GM12878 (cell line): Measurements from ENCODE around the gene KANSL3. TPM values are rescaled to one million over a fixed set of nuclear protein-coding genes. Genes with fewer than 3 reads are reported as not detected.

Source experiments
- ATAC-seq: fragments of 200-7000 bp; cut with Tn5 transposase; 3 replicates; pipeline ENCODE4 v1.9.1; 2020; ENCODE audit warnings: mild to moderate bottlenecking, moderate library complexity
- BruUV-seq: library from RNA; stranded (reverse); fragments of 400-500 nt; replicated peaks from 2 replicates; lab custom pipeline; 2021; lab: Mats Ljungman, UMichigan
- CTCF ChIA-PET: fragments of 300-600 bp; sonication (Branson Sonifier 250); formaldehyde crosslinking; extraction: SDS; loops from one replicate; lab custom pipeline; 2021; ENCODE audit warnings: inconsistent platforms; lab: Yijun Ruan, JAX
- POLR2A ChIA-PET: fragments of 350-600 bp; formaldehyde crosslinking; extraction: SDS; loops from one replicate; lab custom pipeline; 2021; ENCODE audit warnings: inconsistent platforms; lab: Charles Lee
- RAD21 ChIA-PET: fragments of 300-600 bp; sonication (Branson Sonifier 250); formaldehyde crosslinking; loops from one replicate; lab custom pipeline; 2023; ENCODE audit warnings: antibody characterized with exemption; ENCODE audit not compliant: unreplicated experiment; lab: Charles Lee
- SMC1A ChIA-PET: fragments of 300-600 bp; sonication (Branson Sonifier 250); formaldehyde crosslinking; loops from one replicate; lab custom pipeline; 2023; ENCODE audit not compliant: unreplicated experiment, uncharacterized antibody; lab: Charles Lee
- DNase-seq: peaks from one replicate; pipeline ENCODE4 v3.0.0-alpha.2; 2011; ENCODE audit warnings: low read depth, low spot score
- FAIRE-seq: peaks from 3 replicates; lab custom pipeline; 2011; peaks lifted over from hg19 to GRCh38; lab: Jason Lieb, UNC
- H2AFZ ChIP-seq: 2 replicates; pipeline ENCODE4 v1.6.0; 2011; ENCODE audit warnings: low read depth, low read length, control low read depth; ENCODE audit not compliant: control insufficient read depth
- H3K27ac ChIP-seq: 2 replicates; pipeline ENCODE4 v1.5.1; 2011; ENCODE audit warnings: control low read depth; ENCODE audit not compliant: control insufficient read depth, insufficient read depth
- H3K27me3 ChIP-seq, 2 experiments: replicated peaks in 1 of 2; 2 replicates each; pipeline versions ENCODE4 v1.6.0 to v1.6.1; 2011; ENCODE audit warnings: low read length in 1 of 2; ENCODE audit not compliant: control insufficient read depth in 2 of 2, insufficient read depth in 2 of 2
- H3K36me3 ChIP-seq, 2 experiments: 2 replicates each; pipeline ENCODE4 v1.5.1; 2011; ENCODE audit warnings: low read length in 1 of 2; ENCODE audit not compliant: control insufficient read depth in 2 of 2, insufficient read depth in 2 of 2
- H3K4me1 ChIP-seq: 2 replicates; pipeline ENCODE4 v1.6.1; 2011; ENCODE audit warnings: mild to moderate bottlenecking, low read length, moderate library complexity, mixed read lengths; ENCODE audit not compliant: control insufficient read depth, insufficient read depth
- H3K4me2 ChIP-seq: 2 replicates; pipeline ENCODE4 v1.6.0; 2011; ENCODE audit warnings: control low read depth; ENCODE audit not compliant: control insufficient read depth, insufficient read depth
- H3K4me3 ChIP-seq: fragments of 200-600 bp; sonication (generic); 2 replicates; pipeline ENCODE4 v1.5.1; 2016
- H3K79me2 ChIP-seq: 2 replicates; pipeline ENCODE4 v1.6.0; 2011; ENCODE audit warnings: low read length; ENCODE audit not compliant: control insufficient read depth, insufficient read depth
- H3K9ac ChIP-seq: 2 replicates; pipeline ENCODE4 v1.8.0; 2011; ENCODE audit warnings: low read length, control low read depth, mixed read lengths; ENCODE audit not compliant: control insufficient read depth, insufficient read depth
- H3K9me3 ChIP-seq: replicated peaks from 3 replicates; pipeline ENCODE4 v1.5.1; 2011; ENCODE audit warnings: mild to moderate bottlenecking, low read length; ENCODE audit not compliant: control insufficient read depth, insufficient read depth
- H4K20me1 ChIP-seq: 2 replicates; pipeline ENCODE4 v1.6.0; 2011; ENCODE audit not compliant: control insufficient read depth, insufficient read depth
- CBX3 ChIP-seq: fragments of 200-600 bp; sonication (generic); IDR thresholded peaks from 2 replicates; pipeline ENCODE4 v1.6.1; 2016; ENCODE audit warnings: low read depth, borderline replicate concordance
- EGR1 ChIP-seq, 2 experiments: IDR thresholded peaks; 1 replicate in 1 of 2; 2 replicates in 1 of 2; pipeline ENCODE4 v1.6.1; 2011 to 2012; ENCODE audit warnings: low read depth in 2 of 2, low read length in 2 of 2, borderline replicate concordance in 1 of 2, mild to moderate bottlenecking in 1 of 2, moderate library complexity in 1 of 2
- ETV6 ChIP-seq, 2 experiments: fragments of 450-650 bp in 1 of 2; IDR thresholded peaks in 1 of 2; conservative IDR thresholded peaks in 1 of 2; 2 replicates each; pipeline ENCODE4 v1.6.1; 2014; ENCODE audit warnings: antibody characterized with exemption in 1 of 2, borderline replicate concordance in 1 of 2, low read depth in 1 of 2, mild to moderate bottlenecking in 1 of 2, moderate library complexity in 1 of 2
- POLR2A ChIP-seq: IDR thresholded peaks from 2 replicates; pipeline ENCODE4 v1.6.1; 2011; ENCODE audit warnings: low read depth, mild to moderate bottlenecking, low read length
- POLR2AphosphoS2 ChIP-seq: IDR thresholded peaks from 2 replicates; pipeline ENCODE4 v1.6.1; 2011; ENCODE audit warnings: low read depth, mild to moderate bottlenecking, low read length, improper control_type of control experiment, moderate library complexity
- POLR2AphosphoS5 ChIP-seq: IDR thresholded peaks from 2 replicates; pipeline ENCODE4 v1.6.1; 2011; ENCODE audit warnings: mild to moderate bottlenecking, low read length, inconsistent platforms
- RUNX3 ChIP-seq: IDR thresholded peaks from 2 replicates; pipeline ENCODE4 v1.6.1; 2012; ENCODE audit warnings: low read length, inconsistent platforms
- WGBS: methylation state at CpG from one replicate; pipeline ENCODE4 v1.1.6; 2016; ENCODE audit warnings: low lambda C conversion rate; ENCODE audit not compliant: insufficient replicate concordance, insufficient coverage; ENCODE audit errors: missing lambda C conversion rate; 5-methylcytosine and 5-hydroxymethylcytosine counted together
- in situ Hi-C: fragments of 300-500 bp; cut with MboI; formaldehyde crosslinking; loops from 9 replicates; pipeline ENCODE4 v1.14.3; 2018; ENCODE audit warnings: mixed read lengths
- intact Hi-C: fragments of 100-400 bp; cut with micrococcal nuclease; formaldehyde crosslinking; loops from one replicate; pipeline ENCODE4 v1.14.2; 2022; ENCODE audit not compliant: unreplicated experiment
- polyA plus RNA-seq, 11 experiments: library from polyadenylated mRNA; depleted of rRNA in 4 of 11; unstranded in 6 of 11; stranded (reverse) in 5 of 11; fragments of >200 nt; fragmentation: Nextera tagmentation in 4 of 11; fragmentation: Illumina TruSeq in 1 of 11; extraction: Ambion mirVana in 4 of 11; extraction: Trizol in 1 of 11; gene quantifications; 1 replicate in 1 of 11; 2 replicates in 10 of 11; pipeline versions ENCODE4 v1.2.1 to v1.2.3, GENCODE V29; 2011 to 2016; ENCODE audit warnings: inconsistent platforms in 2 of 11, missing spikeins in 2 of 11, low read depth in 1 of 11
- total RNA-seq, 4 experiments: library from RNA; depleted of rRNA in 3 of 4; stranded (reverse); fragments of >200 nt in 3 of 4; fragmentation: Illumina TruSeq in 1 of 4; extraction: Trizol in 1 of 4; gene quantifications; 2 replicates each; pipeline versions ENCODE4 v1.2.1 to v1.2.3, GENCODE V29; 2013 to 2021
- TF ChIP-seq, protein P1 (sequence below): IDR thresholded peaks from 2 replicates; pipeline ENCODE4 v1.6.1; 2012; ENCODE audit warnings: improper control_type of control experiment, low read depth, low read length; ENCODE audit not compliant: insufficient replicate concordance

KANSL3 gene
- total and polyA plus RNA-seq, 10 of the 15 experiments (the other 5 are each of a cell fraction or from before 2014, with no cell fraction given) = 5.6 to 25.9 (median 16.7) TPM

DNA sequence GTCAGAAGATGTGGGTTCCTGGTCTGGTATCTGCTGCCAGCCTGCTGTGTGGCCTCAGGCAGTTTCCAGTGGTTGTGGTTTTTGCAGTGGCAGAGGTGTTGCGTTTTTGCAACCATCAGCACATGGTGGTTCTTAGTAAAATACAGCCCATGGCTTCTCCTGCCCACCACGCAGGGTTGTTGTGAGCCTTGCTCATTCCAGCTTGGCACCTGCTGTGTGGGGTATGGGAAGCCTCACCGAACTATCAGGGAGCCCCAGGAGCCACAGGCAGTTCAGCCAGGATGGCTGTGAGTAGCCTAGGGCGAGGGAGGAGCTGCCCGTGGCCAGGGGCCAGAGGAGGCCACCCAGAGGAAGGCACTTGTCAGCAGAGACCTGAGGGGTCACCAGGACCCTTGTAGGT is 91.8 kb downstream of the KANSL3 start:
- H3K79me2 ChIP-seq = peaks cover 52% of the 10 kb centered on the region
- ChIA-PET POLR2A (interaction anchor here (0.6 kb wide), 1 partner anchor 127 kb away, joined by 3 read pairs; no protein-coding TSS in a partner anchor), CTCF (no interaction called here), SMC1A (interaction anchor here (1.0 kb wide), 1 partner anchor 11 kb away, joined by 3 read pairs; no protein-coding TSS in a partner anchor), RAD21 (no interaction called here)
- no peaks in the 10 kb centered on the region; the same call in 2 of the 3 replicates for H3K9me3 ChIP-seq
- ATAC-seq (no peak), DNase-seq (no peak), FAIRE-seq (no peak)
- intact Hi-C loops = no loop called here
- in situ Hi-C loops = no loop called here
- H4K20me1 ChIP-seq = peaks cover 16% of the 10 kb centered on the region
- BruUV-seq = no TSS peak
- no peak overlapping the region for H2AFZ ChIP-seq
- H3K4me3 ChIP-seq = no peak overlapping the region
- peaks cover 4% of the 10 kb centered on the region for H3K4me1 ChIP-seq
- H3K27me3 ChIP-seq = no peaks in the 10 kb centered on the region
- H3K4me2 ChIP-seq = no peak overlapping the region
- no peak overlapping the region for H3K27ac ChIP-seq
- TF ChIP-seq POLR2AphosphoS5 (peak; percentile 58; the same call in 1 of the 2 replicates), ETV6 (conservative IDR thresholded peaks at IDR 0.05 in 1 of 2, IDR thresholded peaks at IDR 0.05 in 1 of 2; ENCODE audit: borderline replicate concordance in 1 of 2, low read depth in 1 of 2) (no peak), POLR2AphosphoS2 (0 out of 2 replicates have a peak, but pooled peaks have one; percentile 17), CBX3 (no peak), RUNX3 (peak; percentile 25; the same call in 1 of the 2 replicates), POLR2A (peak; percentile 37; the same call in 1 of the 2 replicates), EGR1 (IDR thresholded peaks at IDR 0.05; ENCODE audit: borderline replicate concordance in 1 of 2, low read depth in 2 of 2, low read length in 2 of 2) (no peak)
- TF ChIP-seq, protein P1, sequence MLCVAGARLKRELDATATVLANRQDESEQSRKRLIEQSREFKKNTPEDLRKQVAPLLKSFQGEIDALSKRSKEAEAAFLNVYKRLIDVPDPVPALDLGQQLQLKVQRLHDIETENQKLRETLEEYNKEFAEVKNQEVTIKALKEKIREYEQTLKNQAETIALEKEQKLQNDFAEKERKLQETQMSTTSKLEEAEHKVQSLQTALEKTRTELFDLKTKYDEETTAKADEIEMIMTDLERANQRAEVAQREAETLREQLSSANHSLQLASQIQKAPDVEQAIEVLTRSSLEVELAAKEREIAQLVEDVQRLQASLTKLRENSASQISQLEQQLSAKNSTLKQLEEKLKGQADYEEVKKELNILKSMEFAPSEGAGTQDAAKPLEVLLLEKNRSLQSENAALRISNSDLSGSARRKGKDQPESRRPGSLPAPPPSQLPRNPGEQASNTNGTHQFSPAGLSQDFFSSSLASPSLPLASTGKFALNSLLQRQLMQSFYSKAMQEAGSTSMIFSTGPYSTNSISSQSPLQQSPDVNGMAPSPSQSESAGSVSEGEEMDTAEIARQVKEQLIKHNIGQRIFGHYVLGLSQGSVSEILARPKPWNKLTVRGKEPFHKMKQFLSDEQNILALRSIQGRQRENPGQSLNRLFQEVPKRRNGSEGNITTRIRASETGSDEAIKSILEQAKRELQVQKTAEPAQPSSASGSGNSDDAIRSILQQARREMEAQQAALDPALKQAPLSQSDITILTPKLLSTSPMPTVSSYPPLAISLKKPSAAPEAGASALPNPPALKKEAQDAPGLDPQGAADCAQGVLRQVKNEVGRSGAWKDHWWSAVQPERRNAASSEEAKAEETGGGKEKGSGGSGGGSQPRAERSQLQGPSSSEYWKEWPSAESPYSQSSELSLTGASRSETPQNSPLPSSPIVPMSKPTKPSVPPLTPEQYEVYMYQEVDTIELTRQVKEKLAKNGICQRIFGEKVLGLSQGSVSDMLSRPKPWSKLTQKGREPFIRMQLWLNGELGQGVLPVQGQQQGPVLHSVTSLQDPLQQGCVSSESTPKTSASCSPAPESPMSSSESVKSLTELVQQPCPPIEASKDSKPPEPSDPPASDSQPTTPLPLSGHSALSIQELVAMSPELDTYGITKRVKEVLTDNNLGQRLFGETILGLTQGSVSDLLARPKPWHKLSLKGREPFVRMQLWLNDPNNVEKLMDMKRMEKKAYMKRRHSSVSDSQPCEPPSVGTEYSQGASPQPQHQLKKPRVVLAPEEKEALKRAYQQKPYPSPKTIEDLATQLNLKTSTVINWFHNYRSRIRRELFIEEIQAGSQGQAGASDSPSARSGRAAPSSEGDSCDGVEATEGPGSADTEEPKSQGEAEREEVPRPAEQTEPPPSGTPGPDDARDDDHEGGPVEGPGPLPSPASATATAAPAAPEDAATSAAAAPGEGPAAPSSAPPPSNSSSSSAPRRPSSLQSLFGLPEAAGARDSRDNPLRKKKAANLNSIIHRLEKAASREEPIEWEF = no peak
- H3K36me3 ChIP-seq = peaks cover 34 to 38% of the 10 kb centered on the region in 2 experiments
- 53% methylated on average over 5 of the region's 5 CpGs for WGBS
- no peak overlapping the region for H3K9ac ChIP-seq

Other genes with a start within 250 kb of the KANSL3 start
Only the 7 nearest of the 9 such genes appear.
- 0.85 and 0.98 TPM in 2 replicates for gene NEURL3, start 133.0 kb downstream of the KANSL3 start, total RNA-seq (2014; rRNA removed)
- 0.09 and 0.31 TPM in 2 replicates for gene NEURL3, start 133.0 kb downstream of the KANSL3 start, total RNA-seq (2014; rRNA removed; fragmentation: Illumina TruSeq; extraction: Trizol)
- gene NEURL3, start 133.0 kb downstream of the KANSL3 start, total RNA-seq (2021) = 0.44 and 0.72 TPM in 2 replicates
- gene NEURL3, start 133.0 kb downstream of the KANSL3 start, polyA plus RNA-seq (2011; rRNA removed) = 4.4 and 6.3 TPM in 2 replicates
- gene NEURL3, start 133.0 kb downstream of the KANSL3 start, polyA plus RNA-seq (2014; fragmentation: Illumina TruSeq; extraction: Trizol) = 0.10 TPM in 1 of 2 replicates, not detected in the other
- gene NEURL3, start 133.0 kb downstream of the KANSL3 start, polyA plus RNA-seq (2014; fragmentation: Nextera tagmentation; extraction: Ambion mirVana) = under 1 TPM; 0.03 to 0.07 TPM
- 0.39 and 0.51 TPM in 2 replicates for gene NEURL3, start 133.0 kb downstream of the KANSL3 start, polyA plus RNA-seq (2014; rRNA removed)
- under 1 TPM; 0.55 to 0.79 TPM for gene NEURL3, start 133.0 kb downstream of the KANSL3 start, polyA plus RNA-seq (2016; fragmentation: Nextera tagmentation; extraction: Ambion mirVana)
- 46.2 and 46.8 TPM in 2 replicates for gene ARID5A, start 101.6 kb downstream of the KANSL3 start, total RNA-seq (2014; rRNA removed)
- 22.2 and 25.3 TPM in 2 replicates for gene ARID5A, start 101.6 kb downstream of the KANSL3 start, total RNA-seq (2014; rRNA removed; fragmentation: Illumina TruSeq; extraction: Trizol)
- gene ARID5A, start 101.6 kb downstream of the KANSL3 start, total RNA-seq (2021) = 82.7 and 87.9 TPM in 2 replicates
- gene ARID5A, start 101.6 kb downstream of the KANSL3 start, polyA plus RNA-seq (2011; rRNA removed) = 13.3 and 28.5 TPM in 2 replicates
- 3.1 and 18.1 TPM in 2 replicates for gene ARID5A, start 101.6 kb downstream of the KANSL3 start, polyA plus RNA-seq (2014; fragmentation: Illumina TruSeq; extraction: Trizol)
- 1 to 10 TPM in 1 of 2 experiments, under 1 TPM in 1; 0.76 to 3.8 TPM for gene ARID5A, start 101.6 kb downstream of the KANSL3 start, polyA plus RNA-seq (2014; fragmentation: Nextera tagmentation; extraction: Ambion mirVana)
- gene ARID5A, start 101.6 kb downstream of the KANSL3 start, polyA plus RNA-seq (2014; rRNA removed) = 79.3 and 83.3 TPM in 2 replicates
- 10 to 100 TPM; 76.2 to 87.1 TPM for gene ARID5A, start 101.6 kb downstream of the KANSL3 start, polyA plus RNA-seq (2016; fragmentation: Nextera tagmentation; extraction: Ambion mirVana)
- gene FER1L5, start 4.5 kb upstream of the KANSL3 start, total RNA-seq (2014; rRNA removed) = not detected in 2 replicates
- gene FER1L5, start 4.5 kb upstream of the KANSL3 start, total RNA-seq (2014; rRNA removed; fragmentation: Illumina TruSeq; extraction: Trizol) = not detected in 2 replicates
- gene FER1L5, start 4.5 kb upstream of the KANSL3 start, total RNA-seq (2021) = not detected in 2 replicates
- gene FER1L5, start 4.5 kb upstream of the KANSL3 start, polyA plus RNA-seq (2011; rRNA removed) = not detected in 2 replicates
- gene FER1L5, start 4.5 kb upstream of the KANSL3 start, polyA plus RNA-seq (2014; fragmentation: Illumina TruSeq; extraction: Trizol) = not detected in 2 replicates
- gene FER1L5, start 4.5 kb upstream of the KANSL3 start, polyA plus RNA-seq (2014; fragmentation: Nextera tagmentation; extraction: Ambion mirVana) = not detected
- not detected in 2 replicates for gene FER1L5, start 4.5 kb upstream of the KANSL3 start, polyA plus RNA-seq (2014; rRNA removed)
- gene FER1L5, start 4.5 kb upstream of the KANSL3 start, polyA plus RNA-seq (2016; fragmentation: Nextera tagmentation; extraction: Ambion mirVana) = not detected
- 8.7 and 9.3 TPM in 2 replicates for gene LMAN2L, start 101.8 kb upstream of the KANSL3 start, total RNA-seq (2014; rRNA removed)
- gene LMAN2L, start 101.8 kb upstream of the KANSL3 start, total RNA-seq (2014; rRNA removed; fragmentation: Illumina TruSeq; extraction: Trizol) = 6.1 and 6.7 TPM in 2 replicates
- 5.7 and 5.8 TPM in 2 replicates for gene LMAN2L, start 101.8 kb upstream of the KANSL3 start, total RNA-seq (2021)
- gene LMAN2L, start 101.8 kb upstream of the KANSL3 start, polyA plus RNA-seq (2011; rRNA removed) = 12.8 and 13.1 TPM in 2 replicates
- gene LMAN2L, start 101.8 kb upstream of the KANSL3 start, polyA plus RNA-seq (2014; fragmentation: Illumina TruSeq; extraction: Trizol) = 7.9 and 9.1 TPM in 2 replicates
- gene LMAN2L, start 101.8 kb upstream of the KANSL3 start, polyA plus RNA-seq (2014; fragmentation: Nextera tagmentation; extraction: Ambion mirVana) = 10 to 100 TPM; 12.1 to 15.1 TPM
- gene LMAN2L, start 101.8 kb upstream of the KANSL3 start, polyA plus RNA-seq (2014; rRNA removed) = 8.8 and 8.9 TPM in 2 replicates
- 10 to 100 TPM; 14.0 to 16.3 TPM for gene LMAN2L, start 101.8 kb upstream of the KANSL3 start, polyA plus RNA-seq (2016; fragmentation: Nextera tagmentation; extraction: Ambion mirVana)
- gene CNNM4, start 122.6 kb upstream of the KANSL3 start, total RNA-seq (2014; rRNA removed) = 6.6 and 9.0 TPM in 2 replicates
- gene CNNM4, start 122.6 kb upstream of the KANSL3 start, total RNA-seq (2014; rRNA removed; fragmentation: Illumina TruSeq; extraction: Trizol) = 6.4 and 7.2 TPM in 2 replicates
- 13.8 and 14.4 TPM in 2 replicates for gene CNNM4, start 122.6 kb upstream of the KANSL3 start, total RNA-seq (2021)
- gene CNNM4, start 122.6 kb upstream of the KANSL3 start, polyA plus RNA-seq (2011; rRNA removed) = 5.3 and 10.1 TPM in 2 replicates
- gene CNNM4, start 122.6 kb upstream of the KANSL3 start, polyA plus RNA-seq (2014; fragmentation: Illumina TruSeq; extraction: Trizol) = 12.6 and 13.7 TPM in 2 replicates
- gene CNNM4, start 122.6 kb upstream of the KANSL3 start, polyA plus RNA-seq (2014; fragmentation: Nextera tagmentation; extraction: Ambion mirVana) = 1 to 10 TPM; 2.4 to 2.8 TPM
- gene CNNM4, start 122.6 kb upstream of the KANSL3 start, polyA plus RNA-seq (2014; rRNA removed) = 10.1 and 10.4 TPM in 2 replicates
- 1 to 10 TPM; 2.7 to 7.2 TPM for gene CNNM4, start 122.6 kb upstream of the KANSL3 start, polyA plus RNA-seq (2016; fragmentation: Nextera tagmentation; extraction: Ambion mirVana)
- 4.0 and 4.7 TPM in 2 replicates for gene CNNM3, start 178.0 kb upstream of the KANSL3 start, total RNA-seq (2014; rRNA removed)
- 2.8 and 3.2 TPM in 2 replicates for gene CNNM3, start 178.0 kb upstream of the KANSL3 start, total RNA-seq (2014; rRNA removed; fragmentation: Illumina TruSeq; extraction: Trizol)
- gene CNNM3, start 178.0 kb upstream of the KANSL3 start, total RNA-seq (2021) = 14.3 and 14.9 TPM in 2 replicates
- 3.2 and 9.6 TPM in 2 replicates for gene CNNM3, start 178.0 kb upstream of the KANSL3 start, polyA plus RNA-seq (2011; rRNA removed)
- gene CNNM3, start 178.0 kb upstream of the KANSL3 start, polyA plus RNA-seq (2014; fragmentation: Illumina TruSeq; extraction: Trizol) = 1.8 and 7.9 TPM in 2 replicates
- gene CNNM3, start 178.0 kb upstream of the KANSL3 start, polyA plus RNA-seq (2014; fragmentation: Nextera tagmentation; extraction: Ambion mirVana) = 1 to 10 TPM in 1 of 2 experiments, under 1 TPM in 1; 0.72 to 1.9 TPM
- 7.6 and 9.5 TPM in 2 replicates for gene CNNM3, start 178.0 kb upstream of the KANSL3 start, polyA plus RNA-seq (2014; rRNA removed)
- 1 to 10 TPM; 2.6 to 3.0 TPM for gene CNNM3, start 178.0 kb upstream of the KANSL3 start, polyA plus RNA-seq (2016; fragmentation: Nextera tagmentation; extraction: Ambion mirVana)
- 2.7 and 3.3 TPM in 2 replicates for gene ANKRD23, start 205.7 kb upstream of the KANSL3 start, total RNA-seq (2014; rRNA removed)
- gene ANKRD23, start 205.7 kb upstream of the KANSL3 start, total RNA-seq (2014; rRNA removed; fragmentation: Illumina TruSeq; extraction: Trizol) = 2.6 and 2.8 TPM in 2 replicates
- gene ANKRD23, start 205.7 kb upstream of the KANSL3 start, total RNA-seq (2021) = 3.5 and 3.9 TPM in 2 replicates
- gene ANKRD23, start 205.7 kb upstream of the KANSL3 start, polyA plus RNA-seq (2011; rRNA removed) = 1.7 and 2.3 TPM in 2 replicates
- gene ANKRD23, start 205.7 kb upstream of the KANSL3 start, polyA plus RNA-seq (2014; fragmentation: Illumina TruSeq; extraction: Trizol) = 1.5 and 2.0 TPM in 2 replicates
- under 1 TPM; 0.34 to 0.77 TPM for gene ANKRD23, start 205.7 kb upstream of the KANSL3 start, polyA plus RNA-seq (2014; fragmentation: Nextera tagmentation; extraction: Ambion mirVana)
- 5.3 and 6.2 TPM in 2 replicates for gene ANKRD23, start 205.7 kb upstream of the KANSL3 start, polyA plus RNA-seq (2014; rRNA removed)
- 1 to 10 TPM; 2.6 to 2.8 TPM for gene ANKRD23, start 205.7 kb upstream of the KANSL3 start, polyA plus RNA-seq (2016; fragmentation: Nextera tagmentation; extraction: Ambion mirVana)